Measurements from ENCODE around the gene JAK3. TPM values are rescaled to one million over a fixed set of nuclear protein-coding genes. Genes with fewer than 3 reads are reported as not detected.
A peak's percentile ranks its signal among the peaks of the same experiment; 100 is the strongest.

Gene JAK3
- total RNA-seq, 1 donor from 2014 or later, result 256 TPM

GRCh38 chr19:17841371-17841809, 6.4 kb downstream of the JAK3 start:
- CTCF ChIA-PET, result no interaction called here
- no peak for TF ChIP-seq CTCF (IDR thresholded peaks at IDR 0.05)
- POLR2A ChIA-PET, result interaction anchor here (0.5 to 2.0 kb wide), 3 partner anchors 8 to 99 kb away, joined by 3 to 12 read pairs (median 8); no protein-coding TSS in a partner anchor
- intact Hi-C loops (cut with micrococcal nuclease), result no loop called here
- ATAC-seq (ENCODE audit: low read depth) (no peak), DNase-seq (no peak)
- no peaks in the 10 kb centered on the region for H3K9me3 Mint-ChIP-seq
- no peak overlapping the region for H3K4me3 Mint-ChIP-seq
- H3K4me1 Mint-ChIP-seq, result peaks cover 28% of the 10 kb centered on the region
- no peak overlapping the region for H3K27ac Mint-ChIP-seq
- no peaks in the 10 kb centered on the region for H3K27me3 Mint-ChIP-seq
- H3K36me3 Mint-ChIP-seq (ENCODE audit: low read depth), result peaks cover 78% of the 10 kb centered on the region

GRCh38 chr19:17840019-17840418, 7.8 kb downstream of the JAK3 start:
- DNase-seq (no peak), ATAC-seq (ENCODE audit: low read depth) (no peak)
- no peaks in the 10 kb centered on the region for H3K9me3 Mint-ChIP-seq
- intact Hi-C loops (cut with micrococcal nuclease), result no loop called here
- H3K4me3 Mint-ChIP-seq, result no peak overlapping the region
- POLR2A ChIA-PET, result interaction anchor here (0.7 to 2.0 kb wide), 5 partner anchors 8 to 177 kb away, joined by 3 to 10 read pairs (median 6); partner anchors contain the start of genes JAK3 and RPL18A
- no peaks in the 10 kb centered on the region for H3K27me3 Mint-ChIP-seq
- CTCF ChIA-PET, result interaction anchor here (1.0 to 1.7 kb wide), 2 partner anchors 73 to 85 kb away, joined by 3 read pairs; no protein-coding TSS in a partner anchor
- H3K36me3 Mint-ChIP-seq (ENCODE audit: low read depth), result peaks cover 87% of the 10 kb centered on the region
- no peak overlapping the region for H3K27ac Mint-ChIP-seq
- TF ChIP-seq CTCF (IDR thresholded peaks at IDR 0.05), result no peak
- peaks cover 14% of the 10 kb centered on the region for H3K4me1 Mint-ChIP-seq

- Mint-ChIP-seq H3K4me3 (no peak overlapping the region), H3K9me3 (no peaks in the 10 kb centered on the region), H3K27me3 (no peaks in the 10 kb centered on the region), H3K36me3 (ENCODE audit: low read depth) (peaks cover 80% of the 10 kb centered on the region), H3K27ac (no peak overlapping the region), H3K4me1 (peaks cover 3% of the 10 kb centered on the region)
- DNase-seq (no peak), ATAC-seq (ENCODE audit: low read depth) (no peak)
- intact Hi-C loops (cut with micrococcal nuclease), result no loop called here
- ChIA-PET CTCF (interaction anchor here (0.7 kb wide), 1 partner anchor 13 kb away, joined by 3 read pairs; no protein-coding TSS in a partner anchor), POLR2A (interaction anchor here (1.9 kb wide), 1 partner anchor 10 kb away, joined by 10 read pairs; the partner anchor contains the start of gene JAK3)
- TF ChIP-seq CTCF (IDR thresholded peaks at IDR 0.05), result no peak
Observed at GRCh38 chr19:17837972-17838371, 9.8 kb downstream of the JAK3 start.

GRCh38 chr19:17836530-17836929, 11.3 kb downstream of the JAK3 start:
- H3K27me3 Mint-ChIP-seq, result no peaks in the 10 kb centered on the region
- H3K9me3 Mint-ChIP-seq, result no peaks in the 10 kb centered on the region
- TF ChIP-seq CTCF (IDR thresholded peaks at IDR 0.05), result no peak
- ATAC-seq (ENCODE audit: low read depth) (no peak), DNase-seq (no peak)
- H3K36me3 Mint-ChIP-seq (ENCODE audit: low read depth), result peaks cover 85% of the 10 kb centered on the region
- ChIA-PET POLR2A (no interaction called here), CTCF (no interaction called here)
- peak overlapping the region; percentile 6 for H3K27ac Mint-ChIP-seq
- H3K4me1 Mint-ChIP-seq, result peaks cover 3% of the 10 kb centered on the region
- no peak overlapping the region for H3K4me3 Mint-ChIP-seq
- intact Hi-C loops (cut with micrococcal nuclease), result no loop called here

GRCh38 chr19:17835182-17836006, 12.4 kb downstream of the JAK3 start:
- Mint-ChIP-seq H3K4me3 (no peak overlapping the region), H3K4me1 (no peaks in the 10 kb centered on the region), H3K27me3 (no peaks in the 10 kb centered on the region), H3K9me3 (no peaks in the 10 kb centered on the region), H3K36me3 (ENCODE audit: low read depth) (peaks cover 82% of the 10 kb centered on the region), H3K27ac (no peak overlapping the region)
- intact Hi-C loops (cut with micrococcal nuclease), result no loop called here
- ATAC-seq (ENCODE audit: low read depth) (no peak), DNase-seq (no peak)
- POLR2A ChIA-PET, result interaction anchor here (1.2 to 1.6 kb wide), 2 partner anchors 12 to 97 kb away, joined by 4 read pairs; partner anchors contain the start of genes CCDC124 and JAK3
- no peak for TF ChIP-seq CTCF (IDR thresholded peaks at IDR 0.05)
- CTCF ChIA-PET, result interaction anchor here (0.9 to 1.1 kb wide), 3 partner anchors 14 to 69 kb away, joined by 3 to 4 read pairs (median 3); no protein-coding TSS in a partner anchor
